Mesodermal cell (in vitro differentiated cells): ENCODE data around the gene MRPL55.
A peak's percentile ranks its signal among the peaks of the same experiment; 100 is the strongest.
"Not testable (repeated sequence)": the region's sequence is repeated elsewhere in the genome, so short reads cannot be mapped to it uniquely, and the experiment has no call there.

ENCODE experiments used
- H3K27ac ChIP-seq: 2 replicates; pipeline ENCODE4 v1.7.0; 2013; ENCODE audit warnings: mild to moderate bottlenecking, low read depth, low read length, moderate library complexity; ENCODE audit not compliant: severe bottlenecking
- H3K36me3 ChIP-seq: 2 replicates; pipeline ENCODE4 v1.7.1; 2013; ENCODE audit warnings: mild to moderate bottlenecking, low read length, moderate library complexity; ENCODE audit not compliant: control insufficient read depth, insufficient read depth
- H3K4me1 ChIP-seq: one replicate; pipeline ENCODE4 v1.7.1; 2013; ENCODE audit warnings: mild to moderate bottlenecking, low read length; ENCODE audit not compliant: insufficient read depth, control insufficient read depth, poor library complexity, severe bottlenecking
- H3K4me3 ChIP-seq: 2 replicates; pipeline ENCODE4 v1.7.0; 2013; ENCODE audit warnings: low read length, control low read depth, mild to moderate bottlenecking; ENCODE audit not compliant: insufficient read depth, poor library complexity, severe bottlenecking; ENCODE audit errors: extremely low read depth
- H3K9me3 ChIP-seq: 2 replicates; pipeline ENCODE4 v1.7.1; 2013; ENCODE audit warnings: mild to moderate bottlenecking, low read length, moderate library complexity; ENCODE audit not compliant: control insufficient read depth
- WGBS, 2 experiments: methylation state at CpG; one replicate each; pipeline ENCODE4 v1.1.5; 2013; ENCODE audit warnings: missing lambda C conversion rate in 2 of 2; ENCODE audit not compliant: insufficient coverage in 2 of 2; 5-methylcytosine and 5-hydroxymethylcytosine counted together

The MRPL55 gene

DNA sequence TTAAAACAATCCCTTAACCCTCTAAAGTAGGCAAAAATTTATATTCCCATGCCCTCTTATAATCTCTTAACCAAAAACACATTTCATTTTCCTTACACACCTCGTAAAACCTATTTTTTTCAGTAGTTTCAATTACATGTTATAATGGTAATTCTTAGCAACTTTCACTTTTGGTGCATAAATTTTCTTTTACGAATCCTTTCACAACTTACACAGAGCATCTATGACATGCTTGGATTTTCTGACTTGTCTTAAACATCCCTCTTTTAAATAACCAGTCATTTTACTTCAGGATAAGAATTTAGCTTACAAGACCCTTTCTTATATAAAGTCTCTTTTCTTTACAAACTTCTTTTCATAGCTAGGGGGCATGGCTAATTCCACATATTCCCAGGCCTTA lies 8.9 kb upstream of the MRPL55 start:
- no peaks in the 10 kb centered on the region for H3K4me1 ChIP-seq
- no peaks in the 10 kb centered on the region for H3K36me3 ChIP-seq
- 80% methylated on average over 1 of the region's 2 CpGs; no CpG with 5 or more reads in 1 of the 2 experiments for WGBS, 2 experiments
- no peak overlapping the region for H3K27ac ChIP-seq
- H3K9me3 ChIP-seq: peaks cover 34% of the 10 kb centered on the region
- H3K4me3 ChIP-seq: no peak overlapping the region

DNA sequence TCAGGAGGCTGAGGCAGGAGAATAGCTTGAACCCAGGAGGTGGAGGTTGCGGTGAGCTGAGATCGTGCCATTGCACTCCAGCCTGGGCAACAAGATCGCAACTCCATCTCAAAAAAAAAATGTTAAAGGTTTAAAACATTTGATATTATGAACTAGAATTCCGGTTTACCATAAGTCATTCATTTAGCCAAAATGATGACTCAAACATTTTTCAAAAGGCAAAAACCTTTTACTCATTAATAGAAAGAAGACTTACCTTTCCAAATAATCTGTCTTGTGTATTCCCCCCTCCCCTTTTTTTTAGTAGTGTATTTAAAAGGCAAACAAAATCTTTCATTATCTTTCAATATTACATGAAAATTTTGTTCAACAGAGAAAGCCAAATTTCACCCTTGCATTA lies 8.2 kb upstream of the MRPL55 start:
- Histone ChIP-seq H3K4me1 (no peaks in the 10 kb centered on the region), H3K9me3 (peaks cover 34% of the 10 kb centered on the region), H3K36me3 (no peaks in the 10 kb centered on the region), H3K27ac (no peak overlapping the region), H3K4me3 (no peak overlapping the region)
- 86% methylated on average over 1 of the region's 4 CpGs; no CpG with 5 or more reads in 1 of the 2 experiments for WGBS, 2 experiments

DNA sequence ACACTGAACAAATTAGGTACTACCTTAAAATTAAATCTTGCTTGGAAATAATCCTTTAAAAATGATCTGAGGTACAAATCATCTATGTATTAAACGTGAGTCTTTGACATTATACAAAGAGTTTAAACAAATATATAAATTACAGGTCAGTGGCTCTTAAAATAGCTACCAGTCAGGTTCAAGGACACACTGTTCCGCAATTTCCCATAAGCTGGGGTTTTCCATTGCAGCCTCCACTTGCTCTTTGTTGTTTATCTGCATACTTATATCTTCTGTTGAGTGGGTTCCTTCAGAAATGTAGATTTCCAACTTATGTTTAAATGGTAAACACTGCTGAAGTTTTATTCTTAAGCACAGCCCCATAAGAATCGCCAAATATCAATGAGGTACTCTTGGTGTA lies 5.7 kb upstream of the MRPL55 start:
- H3K4me3 ChIP-seq: no peak overlapping the region
- H3K4me1 ChIP-seq: peaks cover 5% of the 10 kb centered on the region
- H3K27ac ChIP-seq: no peak overlapping the region
- no peaks in the 10 kb centered on the region for H3K36me3 ChIP-seq
- no CpG with 5 or more reads among the region's 3 CpGs for WGBS, 2 experiments
- H3K9me3 ChIP-seq: peaks cover 29% of the 10 kb centered on the region

DNA sequence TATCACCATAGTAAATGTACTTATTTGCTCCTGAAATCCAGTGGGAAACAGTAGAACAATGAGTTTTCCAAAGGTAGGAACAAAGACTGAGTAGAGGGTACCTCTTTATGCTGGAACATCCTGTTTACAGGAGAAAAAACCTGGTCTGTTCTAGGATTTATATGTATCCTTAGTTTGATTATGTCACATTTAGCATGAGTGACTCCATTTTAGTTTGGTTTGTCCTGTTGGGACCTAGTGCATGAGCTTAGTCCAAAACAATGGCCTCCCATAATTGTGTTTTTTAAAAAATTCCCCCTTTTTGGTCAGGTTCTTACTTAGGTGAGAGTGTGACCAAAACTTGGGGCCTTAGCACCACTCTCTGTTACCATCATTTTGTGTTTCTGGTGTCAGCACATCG lies 3.5 kb upstream of the MRPL55 start:
- 71 to 100% methylated on average over 1 of the region's 1 CpG for WGBS, 2 experiments
- Histone ChIP-seq H3K9me3 (peaks cover 11% of the 10 kb centered on the region), H3K4me1 (peaks cover 10% of the 10 kb centered on the region), H3K36me3 (peaks cover 3% of the 10 kb centered on the region), H3K27ac (no peak overlapping the region), H3K4me3 (no peak overlapping the region)

DNA sequence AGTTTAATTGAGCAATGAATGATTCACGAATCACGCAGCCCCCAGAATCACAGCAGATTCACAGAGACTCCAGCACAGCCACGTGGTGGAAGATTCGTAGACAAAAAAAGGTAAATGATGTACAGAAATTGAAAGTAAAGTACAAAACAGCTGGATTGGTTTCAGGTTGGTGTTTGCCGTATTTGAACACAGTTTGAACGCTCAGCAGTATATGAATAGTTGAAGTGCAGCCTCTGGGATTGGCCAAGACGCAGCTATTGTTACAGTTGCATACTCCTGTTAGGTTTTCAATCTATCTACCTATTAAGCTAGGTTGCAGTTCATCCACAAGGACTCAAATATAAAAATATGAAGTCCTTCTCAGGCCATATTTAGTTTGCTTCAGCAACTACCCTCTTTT lies 3.1 kb upstream of the MRPL55 start:
- H3K36me3 ChIP-seq: peaks cover 7% of the 10 kb centered on the region
- H3K4me3 ChIP-seq: no peak overlapping the region
- H3K9me3 ChIP-seq: peaks cover 10% of the 10 kb centered on the region
- H3K4me1 ChIP-seq: peaks cover 10% of the 10 kb centered on the region
- no peak overlapping the region for H3K27ac ChIP-seq
- 87 to 88% methylated on average over 3 to 5 of the region's 7 CpGs for WGBS, 2 experiments

DNA sequence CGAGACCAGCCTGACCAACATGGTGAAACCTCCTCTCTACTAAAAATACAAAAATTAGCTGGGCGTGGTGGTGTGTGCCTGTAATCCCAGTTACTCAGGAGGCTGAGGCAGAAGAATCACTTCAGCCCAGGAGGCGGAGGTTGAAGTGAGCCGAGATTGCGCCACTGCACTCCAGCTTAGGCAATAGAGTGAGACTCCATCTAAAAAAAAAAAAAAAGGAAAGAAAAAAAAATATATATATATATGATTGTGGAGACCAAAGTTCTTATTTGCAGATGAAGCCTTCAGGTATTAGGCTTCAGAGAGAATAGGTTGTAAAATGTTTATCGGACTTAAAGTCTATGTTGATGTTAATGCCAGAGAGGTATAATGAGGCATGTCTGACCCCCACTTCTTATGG lies 2.2 kb upstream of the MRPL55 start:
- H3K4me3 ChIP-seq, H3K9me3 ChIP-seq, H3K27ac ChIP-seq: not testable (repeated sequence)
- peaks cover 16% of the 10 kb centered on the region for H3K36me3 ChIP-seq
- peaks cover 10% of the 10 kb centered on the region for H3K4me1 ChIP-seq
- WGBS, 2 experiments: 100% methylated on average over 1 to 2 of the region's 6 CpGs

DNA sequence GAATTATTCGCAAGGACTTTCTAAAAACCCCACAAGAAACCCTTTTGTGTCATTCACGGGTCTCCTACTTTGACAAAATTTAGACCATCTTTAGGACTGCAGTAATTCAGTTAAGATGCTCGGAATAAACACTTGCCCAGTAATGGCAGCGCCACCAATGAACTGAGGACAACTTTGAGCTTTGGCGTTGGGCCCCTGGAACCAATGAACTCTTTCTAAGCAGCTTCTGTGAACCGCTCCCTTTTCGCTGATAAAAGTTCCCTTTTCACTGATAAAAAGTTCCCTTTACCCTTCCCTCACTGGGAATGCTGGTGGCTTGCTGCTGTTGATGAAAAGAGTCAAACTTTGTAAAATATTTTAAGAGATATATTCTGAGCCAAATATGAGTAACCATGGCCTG lies 1.5 kb upstream of the MRPL55 start:
- Histone ChIP-seq H3K36me3 (peaks cover 18% of the 10 kb centered on the region), H3K4me1 (peaks cover 10% of the 10 kb centered on the region), H3K27ac (peak overlapping the region; percentile 80), H3K9me3 (no peaks in the 10 kb centered on the region), H3K4me3 (peak overlapping the region; percentile 96)
- WGBS, 2 experiments: 92 to 94% methylated on average over 5 of the region's 7 CpGs

DNA sequence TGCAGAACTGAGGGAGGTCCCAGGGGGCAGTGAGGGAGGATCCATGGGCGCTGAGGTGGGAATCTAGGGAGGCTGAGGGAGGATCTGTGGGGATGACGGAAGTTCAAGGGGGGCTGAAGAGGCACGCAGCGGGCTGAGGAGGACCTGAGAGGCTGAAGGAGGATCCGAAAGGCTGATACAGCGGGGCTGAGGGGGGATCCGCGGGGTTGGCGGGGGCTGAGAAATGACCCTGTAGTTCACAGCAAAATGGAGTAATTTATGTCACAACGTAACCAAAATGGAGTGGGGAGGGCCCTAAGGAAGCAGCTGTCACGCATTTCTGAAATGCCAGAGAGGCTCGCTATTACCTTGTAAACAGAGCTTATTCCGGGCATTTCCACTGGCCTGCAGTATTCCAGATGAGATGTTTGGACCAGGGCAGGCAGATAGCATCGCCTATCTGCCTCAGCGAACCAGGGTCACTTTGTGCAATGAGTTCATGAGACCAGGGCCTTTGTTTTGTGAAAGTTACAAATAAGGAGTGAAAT lies 926 bp upstream of the MRPL55 start:
- H3K27ac ChIP-seq: peak overlapping the region; percentile 80
- H3K9me3 ChIP-seq: no peaks in the 10 kb centered on the region
- H3K36me3 ChIP-seq: peaks cover 18% of the 10 kb centered on the region
- peak overlapping the region; percentile 96 for H3K4me3 ChIP-seq
- H3K4me1 ChIP-seq: peaks cover 10% of the 10 kb centered on the region
- WGBS, 2 experiments: 52 to 54% methylated on average over 15 of the region's 15 CpGs

DNA sequence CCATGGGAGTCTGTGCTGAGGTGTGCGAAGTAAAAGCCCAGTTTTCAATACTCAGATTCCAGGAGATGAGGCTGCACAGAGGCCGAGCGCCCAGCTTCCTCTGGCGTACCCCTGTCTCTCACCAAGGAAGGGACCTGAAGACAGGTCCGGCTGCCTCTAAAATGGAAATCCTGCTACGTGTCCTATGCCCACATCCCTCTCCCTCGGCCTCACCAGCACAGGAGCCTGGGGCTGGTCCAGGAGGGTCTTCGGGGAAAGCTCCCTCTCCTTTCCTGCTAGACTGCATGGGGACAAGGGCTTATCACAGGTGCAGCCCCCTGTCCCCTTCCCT lies 392 bp downstream of the MRPL55 start:
- peak overlapping the region; percentile 59 for H3K27ac ChIP-seq
- H3K36me3 ChIP-seq: peaks cover 18% of the 10 kb centered on the region
- 5 to 10% methylated on average over 7 to 8 of the region's 8 CpGs for WGBS, 2 experiments
- peaks cover 10% of the 10 kb centered on the region for H3K4me1 ChIP-seq
- H3K9me3 ChIP-seq: no peaks in the 10 kb centered on the region
- H3K4me3 ChIP-seq: peak overlapping the region; percentile 96

DNA sequence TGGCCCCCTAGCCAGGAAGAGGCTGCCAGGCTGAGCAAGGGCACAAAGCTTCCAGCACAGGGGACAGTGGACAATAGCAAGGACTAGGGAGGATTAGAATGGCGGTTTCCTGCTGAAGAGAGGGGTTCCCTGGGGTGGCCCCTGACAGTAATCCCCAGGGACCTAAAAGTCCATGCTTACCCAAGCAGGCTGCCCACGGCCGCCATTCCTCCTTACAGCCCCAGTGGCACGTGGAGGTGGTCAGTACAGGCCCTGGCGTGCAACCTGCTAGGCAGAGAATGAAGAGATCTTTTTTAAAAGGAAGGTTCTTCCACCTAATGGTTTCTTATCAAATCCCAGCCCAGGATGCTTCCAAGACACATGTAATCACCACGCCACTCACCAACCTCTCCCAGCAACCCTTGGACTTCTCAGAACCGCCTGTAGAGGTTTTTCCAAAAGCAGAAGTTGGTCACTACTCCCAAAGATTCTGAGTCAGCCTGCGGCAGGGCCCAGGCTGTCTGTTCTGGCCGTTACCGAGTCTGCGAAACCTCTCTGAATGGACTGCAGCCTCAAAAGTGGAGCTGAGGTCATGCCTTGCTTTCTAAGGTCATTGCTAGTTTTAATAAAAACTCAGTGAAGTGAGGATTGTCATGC lies 926 bp downstream of the MRPL55 start:
- H3K27ac ChIP-seq: no peak overlapping the region
- peaks cover 18% of the 10 kb centered on the region for H3K36me3 ChIP-seq
- WGBS, 2 experiments: 81 to 89% methylated on average over 7 to 9 of the region's 11 CpGs

DNA sequence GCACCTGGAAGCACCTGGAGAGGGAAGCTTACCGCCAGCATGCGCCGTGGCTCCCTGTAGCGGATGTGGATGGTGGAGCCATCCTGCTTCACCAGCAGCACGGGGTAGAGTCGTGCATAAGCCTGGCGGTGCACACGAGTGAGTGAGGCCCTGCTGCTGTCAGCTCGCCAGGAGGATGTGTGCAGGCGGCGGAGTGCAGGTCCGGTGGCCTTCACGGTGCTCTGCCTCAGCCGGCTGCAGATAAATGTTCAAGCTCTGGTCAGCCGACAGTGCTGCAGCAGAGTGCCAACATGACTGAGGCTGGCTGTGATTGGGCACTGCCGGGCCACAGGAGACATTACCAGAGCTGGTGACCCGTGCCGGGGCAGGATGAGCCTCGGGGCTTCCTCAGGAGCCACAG lies 1.5 kb downstream of the MRPL55 start:
- Histone ChIP-seq H3K4me1 (peaks cover 10% of the 10 kb centered on the region), H3K27ac (no peak overlapping the region)
- 95 to 96% methylated on average over 17 to 19 of the region's 19 CpGs for WGBS, 2 experiments

More for the DNA sequence above, 926 bp downstream of the MRPL55 start:
- H3K9me3 ChIP-seq: no peaks in the 10 kb centered on the region
- H3K4me1 ChIP-seq: peaks cover 10% of the 10 kb centered on the region
- peak overlapping the region; percentile 96 for H3K4me3 ChIP-seq

More for the DNA sequence above, 1.5 kb downstream of the MRPL55 start:
- Histone ChIP-seq H3K9me3 (no peaks in the 10 kb centered on the region), H3K4me3 (no peak overlapping the region), H3K36me3 (peaks cover 18% of the 10 kb centered on the region)
